ENCODE measurements around the gene ARID5B.

- TF ChIP-seq CTCF (conservative IDR thresholded peaks at IDR 0.05; ENCODE audit: low read length) = no peak
- TF ChIP-seq EZH2phosphoT487 (IDR thresholded peaks at IDR 0.05; ENCODE audit: borderline replicate concordance) = no peak
Measured at GRCh38 chr10:61891906-61892585, 9.5 kb upstream of the ARID5B start.
